Measurements from ENCODE around the gene LEFTY1. TPM values are rescaled to one million over a fixed set of nuclear protein-coding genes. Genes with fewer than 3 reads are reported as not detected.

LEFTY1 gene
- total RNA-seq, 2 donors from 2014 or later: not detected

DNA sequence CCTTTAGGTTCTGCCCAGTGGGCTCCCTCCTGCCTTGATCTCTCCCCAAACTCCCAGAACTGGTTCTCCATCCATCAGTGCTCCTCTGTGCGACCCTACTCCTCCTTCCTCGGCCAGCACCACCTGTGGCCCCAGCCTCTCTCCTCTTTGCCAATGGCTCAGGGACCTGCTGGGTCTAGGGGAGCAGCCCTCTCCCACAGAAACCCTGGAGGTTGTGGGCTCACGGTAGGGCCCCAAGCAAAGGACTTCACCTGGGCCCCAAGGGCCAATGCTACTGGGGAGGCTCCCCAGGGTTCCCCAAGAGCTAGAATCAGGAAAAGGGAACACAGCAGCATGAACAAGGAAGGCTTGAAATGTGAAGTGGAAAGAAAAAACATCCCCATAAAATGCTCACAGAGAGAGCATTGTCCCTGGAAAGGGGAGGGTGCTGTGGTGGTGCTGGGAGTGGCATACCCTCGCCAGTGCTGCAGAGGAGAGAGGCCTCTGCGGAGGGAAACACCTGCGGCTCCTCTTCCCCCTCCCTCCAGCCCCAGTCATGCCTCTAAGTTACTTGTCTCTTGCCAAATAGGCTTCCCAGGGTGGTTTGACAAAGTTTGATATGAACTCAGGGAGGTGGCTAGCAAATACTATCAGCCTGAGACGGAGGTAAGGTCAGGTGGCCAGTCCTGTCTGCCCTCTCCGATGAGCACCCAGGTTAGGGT, 9.3 kb downstream of the LEFTY1 start:
- no peak overlapping the region for H3K4me3 Mint-ChIP-seq

DNA sequence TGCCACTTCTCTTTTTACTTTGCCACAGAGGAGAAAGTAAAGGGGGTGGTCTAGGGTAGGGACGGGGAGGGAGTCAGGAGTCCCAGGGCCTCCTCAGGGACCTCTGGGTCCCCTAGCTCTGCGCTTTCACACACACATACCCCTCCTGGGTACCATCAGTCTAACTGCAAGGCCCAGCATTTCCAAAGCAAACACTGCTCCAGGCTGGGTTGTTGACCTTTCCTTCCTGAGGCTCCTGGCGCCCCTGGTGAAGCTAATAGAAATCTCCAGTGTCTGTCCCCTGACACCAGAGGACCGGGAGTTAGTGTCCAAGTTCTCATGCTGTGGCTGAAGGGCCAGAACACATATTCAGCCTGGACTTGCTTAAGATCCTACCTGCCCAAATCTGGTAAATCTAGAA, 10.7 kb downstream of the LEFTY1 start:
- H3K27me3 Mint-ChIP-seq: no peaks in the 10 kb centered on the region
- ATAC-seq (no peak), DNase-seq (ENCODE audit: low spot score) (no peak)
- H3K27ac Mint-ChIP-seq: no peak overlapping the region
- H3K4me1 Mint-ChIP-seq (ENCODE audit: low read depth in 2 of 2): peaks cover 25 to 28% of the 10 kb centered on the region in 2 donors
- no peaks in the 10 kb centered on the region for H3K36me3 Mint-ChIP-seq
- H3K4me3 Mint-ChIP-seq: no peak overlapping the region
- no peaks in the 10 kb centered on the region for H3K9me3 Mint-ChIP-seq

More for the DNA sequence above, 9.3 kb downstream of the LEFTY1 start:
- ATAC-seq: no peak
- DNase-seq (ENCODE audit: low spot score): no peak
- H3K36me3 Mint-ChIP-seq: no peaks in the 10 kb centered on the region
- H3K27ac Mint-ChIP-seq: peak overlapping the region in 1 of 2 donors; percentile 58
- H3K27me3 Mint-ChIP-seq: no peaks in the 10 kb centered on the region
- no peaks in the 10 kb centered on the region for H3K9me3 Mint-ChIP-seq
- peaks cover 32 to 37% of the 10 kb centered on the region in 2 donors for H3K4me1 Mint-ChIP-seq (ENCODE audit: low read depth in 2 of 2)

DNA sequence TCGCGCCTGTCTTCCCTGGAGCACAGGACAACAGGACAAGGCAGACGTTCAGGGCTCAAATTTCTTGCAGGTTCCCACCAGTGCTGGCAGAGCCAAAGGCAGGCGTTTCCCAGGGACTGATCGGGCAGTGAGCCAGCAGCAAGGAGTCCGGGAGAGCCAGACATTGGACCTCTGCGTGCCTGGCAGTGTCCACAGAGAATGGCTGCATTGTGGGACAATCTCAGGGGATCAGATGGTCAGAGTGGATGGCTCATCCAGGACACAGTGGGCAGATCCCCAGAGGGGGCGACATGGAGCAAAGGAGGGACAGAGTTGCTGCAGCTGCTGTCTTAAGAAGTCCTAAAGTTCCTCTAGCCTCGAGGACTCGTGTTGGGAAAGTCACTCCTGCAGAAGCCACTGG, 11.4 kb downstream of the LEFTY1 start:
- H3K27me3 Mint-ChIP-seq: no peaks in the 10 kb centered on the region
- H3K27ac Mint-ChIP-seq: no peak overlapping the region
- no peaks in the 10 kb centered on the region for H3K36me3 Mint-ChIP-seq
- no peaks in the 10 kb centered on the region for H3K9me3 Mint-ChIP-seq
- no peak overlapping the region for H3K4me3 Mint-ChIP-seq
- ATAC-seq (no peak), DNase-seq (ENCODE audit: low spot score) (no peak)
- peaks cover 26% of the 10 kb centered on the region in 2 donors for H3K4me1 Mint-ChIP-seq (ENCODE audit: low read depth in 2 of 2)

DNA sequence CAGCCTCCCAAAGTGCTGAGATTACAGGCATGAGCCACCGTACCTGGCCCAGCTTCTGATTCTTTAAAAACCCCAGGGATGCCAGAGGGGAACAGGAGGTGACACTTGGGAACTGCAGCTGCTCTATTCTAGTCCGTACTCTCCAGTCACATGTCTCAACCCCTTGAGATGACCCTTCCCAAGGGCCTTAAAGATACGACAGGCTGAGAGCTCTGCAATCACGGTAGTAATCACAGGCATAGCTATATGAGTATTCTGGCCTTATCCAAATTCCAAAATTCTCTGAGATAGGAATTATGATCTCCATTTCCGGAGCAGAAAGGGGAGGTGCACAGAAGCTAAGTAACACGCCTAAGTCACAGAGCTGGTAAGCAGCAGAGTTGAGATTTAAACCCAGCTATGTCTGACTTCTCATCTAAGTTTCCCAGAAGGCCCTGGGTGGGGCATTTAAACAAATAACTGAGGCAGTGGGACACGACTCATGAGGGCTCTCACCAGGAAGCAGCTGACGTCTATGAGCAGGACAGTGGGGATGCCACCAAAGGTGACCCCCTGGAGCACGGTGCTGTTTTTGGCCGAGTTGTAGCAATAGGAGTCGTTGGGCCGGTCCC, 11.9 kb downstream of the LEFTY1 start:
- Mint-ChIP-seq H3K36me3 (no peaks in the 10 kb centered on the region), H3K27me3 (no peaks in the 10 kb centered on the region), H3K27ac (peak overlapping the region in 1 of 2 donors; percentile 23), H3K9me3 (no peaks in the 10 kb centered on the region), H3K4me3 (no peak overlapping the region), H3K4me1 (ENCODE audit: low read depth in 2 of 2) (peaks cover 26 to 27% of the 10 kb centered on the region in 2 donors)
- DNase-seq (ENCODE audit: low spot score) (no peak), ATAC-seq (no peak)

DNA sequence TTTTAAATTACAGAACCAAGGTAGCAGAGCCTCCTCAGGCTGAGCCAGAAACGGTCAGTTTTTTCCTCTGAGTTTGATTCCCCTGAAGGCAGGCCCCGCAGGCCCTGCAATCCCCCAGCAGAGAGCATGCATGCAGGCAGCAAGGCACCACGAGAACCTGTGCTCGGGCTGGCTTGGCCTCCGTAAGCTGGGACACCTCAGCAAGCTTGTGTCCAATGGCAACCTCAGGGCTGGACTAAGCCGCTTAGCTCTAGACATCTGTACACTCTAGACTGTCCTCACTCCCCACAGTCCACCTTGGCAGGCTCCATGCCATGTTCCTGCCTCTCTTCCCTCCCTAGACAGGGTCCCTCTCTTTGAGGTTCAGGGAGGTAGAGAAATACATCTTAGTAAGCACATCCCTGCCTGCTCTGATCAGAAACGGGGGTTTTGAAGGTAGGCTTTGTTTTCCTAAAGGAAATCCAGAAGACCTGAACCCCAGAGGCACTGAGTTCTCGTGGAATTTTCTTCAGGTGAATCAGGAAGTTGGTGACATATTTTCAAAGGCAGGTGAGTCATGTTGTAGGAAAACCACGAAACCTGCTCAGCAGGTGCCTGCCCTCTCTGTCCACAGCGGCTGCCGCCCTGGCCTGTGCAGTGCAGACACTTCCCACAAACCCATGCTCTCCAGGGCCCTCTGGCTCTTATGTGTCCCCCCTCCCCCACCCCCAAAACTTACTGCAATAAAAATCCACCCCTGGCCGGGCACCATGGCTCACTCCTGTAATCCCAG, 13.7 kb downstream of the LEFTY1 start:
- Mint-ChIP-seq H3K27me3 (no peaks in the 10 kb centered on the region), H3K36me3 (no peaks in the 10 kb centered on the region), H3K4me3 (no peak overlapping the region), H3K27ac (no peak overlapping the region), H3K4me1 (ENCODE audit: low read depth in 2 of 2) (peaks cover 29 to 31% of the 10 kb centered on the region in 2 donors), H3K9me3 (no peaks in the 10 kb centered on the region)
- DNase-seq (ENCODE audit: low spot score) (no peak), ATAC-seq (no peak)

DNA sequence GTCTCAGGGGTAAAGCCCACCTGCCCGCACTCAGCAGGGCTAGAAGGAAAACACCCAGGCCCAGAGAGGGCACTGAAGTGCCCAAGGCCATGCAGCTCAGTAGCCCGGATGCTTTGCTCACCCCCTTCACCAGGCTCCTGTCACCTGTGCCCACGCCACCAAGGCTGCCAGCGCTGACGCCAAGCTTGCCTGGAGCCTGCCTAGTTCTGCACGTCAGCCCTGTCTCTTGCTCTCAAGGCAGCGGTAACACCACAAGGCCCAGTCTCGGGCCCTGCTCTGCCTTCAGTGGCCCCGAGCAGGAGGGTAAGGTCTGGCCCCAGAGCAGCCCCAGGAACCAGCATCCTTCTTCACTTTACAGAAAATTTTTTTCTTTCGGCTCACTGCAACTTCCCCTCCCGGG, 14.5 kb downstream of the LEFTY1 start:
- Mint-ChIP-seq H3K4me1 (ENCODE audit: low read depth in 2 of 2) (peaks cover 24% of the 10 kb centered on the region in 2 donors), H3K27me3 (no peaks in the 10 kb centered on the region), H3K27ac (no peak overlapping the region), H3K36me3 (no peaks in the 10 kb centered on the region), H3K4me3 (no peak overlapping the region), H3K9me3 (no peaks in the 10 kb centered on the region)
- DNase-seq (ENCODE audit: low spot score) (no peak), ATAC-seq (no peak)

DNA sequence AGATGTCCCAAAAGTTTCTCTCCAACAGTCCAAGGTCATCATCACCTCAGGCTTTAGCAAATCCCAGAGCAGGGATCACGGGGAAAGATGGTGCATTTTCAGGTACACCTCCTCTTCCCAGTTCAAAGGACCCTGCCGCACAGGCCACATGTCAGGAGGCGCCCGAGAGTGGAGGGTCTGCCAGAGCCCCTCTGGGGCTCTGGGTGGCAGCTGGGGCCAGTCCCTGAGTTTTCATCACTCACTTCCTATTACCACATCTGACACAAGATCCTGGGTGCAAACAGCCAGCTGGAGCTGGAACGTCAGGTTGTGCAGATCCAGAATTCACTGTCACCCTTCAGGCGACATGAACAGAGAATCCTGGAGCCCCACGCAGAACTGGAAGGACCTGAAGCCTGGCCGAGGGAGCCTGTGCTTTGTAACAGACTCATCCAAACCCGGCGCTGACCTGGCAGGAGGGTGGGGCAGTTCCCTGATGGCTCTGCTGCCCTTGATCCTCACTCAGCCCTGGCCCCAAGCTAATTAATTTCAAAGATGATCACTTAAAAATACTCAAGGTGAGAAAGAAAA, 15.6 kb downstream of the LEFTY1 start:
- H3K9me3 Mint-ChIP-seq: no peaks in the 10 kb centered on the region
- no peak overlapping the region for H3K27ac Mint-ChIP-seq
- ATAC-seq (no peak), DNase-seq (ENCODE audit: low spot score) (no peak)
- no peaks in the 10 kb centered on the region for H3K36me3 Mint-ChIP-seq
- H3K4me3 Mint-ChIP-seq: no peak overlapping the region
- peaks cover 16 to 21% of the 10 kb centered on the region in 2 donors for H3K4me1 Mint-ChIP-seq (ENCODE audit: low read depth in 2 of 2)
- H3K27me3 Mint-ChIP-seq: no peaks in the 10 kb centered on the region

DNA sequence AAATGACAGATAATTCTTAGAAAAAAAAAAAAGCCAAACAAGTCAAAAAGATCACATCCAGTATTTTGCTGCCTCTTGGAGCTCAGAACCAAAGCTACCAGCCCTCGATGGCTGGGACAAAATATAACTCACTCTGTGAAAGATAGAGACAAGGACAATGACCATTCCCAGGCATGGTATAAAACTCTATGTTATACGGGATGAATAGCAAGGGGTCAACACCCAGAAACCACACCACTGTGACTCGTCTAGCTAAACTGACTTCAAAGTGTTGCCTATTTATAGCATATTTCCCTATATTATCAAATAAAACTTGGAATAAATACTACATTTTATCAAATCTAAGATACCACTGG, 16.9 kb downstream of the LEFTY1 start:
- Mint-ChIP-seq H3K9me3 (no peaks in the 10 kb centered on the region), H3K4me1 (ENCODE audit: low read depth in 2 of 2) (peaks cover 15% of the 10 kb centered on the region in 2 donors), H3K36me3 (no peaks in the 10 kb centered on the region), H3K27ac (no peak overlapping the region), H3K4me3 (peak overlapping the region; percentile 6), H3K27me3 (no peaks in the 10 kb centered on the region)
- no peak for ATAC-seq
- no peak for DNase-seq (ENCODE audit: low spot score)

DNA sequence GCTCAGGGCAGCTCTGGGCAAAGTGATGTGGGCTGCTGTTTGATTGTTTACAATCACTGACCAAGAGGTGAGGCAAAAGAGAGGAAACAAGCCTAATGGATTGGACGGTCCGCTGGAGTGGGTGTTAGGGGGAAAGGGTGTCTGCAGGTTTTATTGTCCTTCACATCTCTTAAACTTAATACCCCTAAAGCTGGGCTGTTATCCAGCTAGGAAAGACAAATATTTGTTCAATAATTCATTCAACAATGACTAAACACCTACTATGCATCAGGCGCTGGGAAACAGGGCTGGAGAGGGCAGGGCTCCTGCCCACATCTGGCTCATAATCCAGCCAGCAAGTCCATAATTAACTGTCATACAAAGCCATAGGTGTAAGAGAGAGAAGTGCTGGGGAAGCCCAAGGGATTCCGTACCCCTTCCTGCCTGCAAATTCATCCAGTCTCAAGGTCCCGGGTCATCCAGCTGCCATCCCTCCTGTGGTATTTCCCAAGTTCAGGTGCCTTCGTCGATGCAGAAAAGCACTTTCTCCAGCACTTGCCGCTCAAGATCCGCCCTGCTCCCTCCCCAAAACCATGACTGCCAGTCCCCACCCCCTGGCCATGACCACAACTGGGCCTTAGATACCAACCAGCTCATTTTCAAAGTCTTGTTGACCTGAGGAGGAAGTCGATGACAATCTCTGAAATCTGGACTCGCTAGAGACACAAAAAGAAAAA, 17.4 kb downstream of the LEFTY1 start:
- H3K4me1 Mint-ChIP-seq (ENCODE audit: low read depth in 2 of 2): peaks cover 17 to 20% of the 10 kb centered on the region in 2 donors
- no peaks in the 10 kb centered on the region for H3K36me3 Mint-ChIP-seq
- no peaks in the 10 kb centered on the region for H3K27me3 Mint-ChIP-seq
- no peak overlapping the region for H3K27ac Mint-ChIP-seq
- no peaks in the 10 kb centered on the region for H3K9me3 Mint-ChIP-seq
- peak overlapping the region; percentile 6 for H3K4me3 Mint-ChIP-seq
- ATAC-seq: peak in 1 of 2 donors; percentile 67
- no peak for DNase-seq (ENCODE audit: low spot score)

DNA sequence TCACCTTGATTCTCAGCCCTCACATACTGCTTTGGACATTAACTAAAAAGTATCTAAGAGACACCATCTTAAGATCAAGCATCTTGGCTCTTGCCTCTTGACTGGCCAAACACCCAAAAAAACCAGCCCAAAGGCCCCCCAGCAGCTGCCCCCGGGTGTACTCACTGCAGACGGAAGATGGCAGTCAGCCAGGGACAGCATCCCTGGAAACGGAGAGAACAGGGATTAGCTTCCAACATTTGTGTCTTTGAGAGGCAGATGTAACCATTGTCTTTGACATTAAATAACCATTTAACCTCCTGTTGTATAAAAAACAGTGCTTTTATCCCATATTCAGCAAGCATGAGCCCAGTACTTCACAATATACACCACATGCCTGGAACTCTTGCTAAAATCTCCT, 18.0 kb downstream of the LEFTY1 start:
- Mint-ChIP-seq H3K27me3 (no peaks in the 10 kb centered on the region), H3K4me3 (no peak overlapping the region), H3K4me1 (ENCODE audit: low read depth in 2 of 2) (peaks cover 23 to 25% of the 10 kb centered on the region in 2 donors), H3K27ac (no peak overlapping the region), H3K9me3 (no peaks in the 10 kb centered on the region), H3K36me3 (no peaks in the 10 kb centered on the region)
- no peak for ATAC-seq
- no peak for DNase-seq (ENCODE audit: low spot score)

DNA sequence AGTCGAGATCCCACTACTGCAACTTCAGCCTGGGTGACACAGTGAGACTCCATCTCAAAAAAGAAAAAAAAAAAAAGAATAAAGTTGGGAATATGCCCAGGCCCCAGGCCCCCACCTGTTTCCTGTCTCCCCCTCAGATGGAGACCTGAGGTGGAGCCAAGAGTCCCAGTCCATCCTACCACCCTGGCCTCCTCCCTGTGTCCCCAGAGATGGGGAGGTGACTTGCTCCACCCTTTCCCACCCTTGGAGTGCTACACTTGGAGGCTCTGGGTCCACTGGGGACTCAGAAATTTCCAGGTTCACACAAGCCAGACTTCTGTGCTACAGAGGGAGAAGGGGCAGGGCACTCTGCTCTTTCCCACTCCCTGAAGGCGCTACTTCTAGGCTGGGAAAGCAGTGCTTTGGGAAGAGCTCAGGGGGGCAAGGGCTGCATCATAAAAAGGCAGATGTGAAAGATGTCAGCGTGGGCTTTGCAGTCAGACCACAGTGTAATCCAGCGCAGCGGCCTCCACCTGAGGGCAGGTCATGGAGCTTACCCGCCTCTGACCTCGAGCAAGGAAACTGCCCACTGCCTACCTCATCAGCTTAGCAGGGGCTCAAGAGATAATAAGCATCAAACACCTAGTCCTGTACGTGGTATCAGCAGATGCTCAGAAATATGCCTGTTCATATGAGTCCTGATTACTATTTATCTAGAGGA, 20.2 kb downstream of the LEFTY1 start:
- no peak for ATAC-seq
- Mint-ChIP-seq H3K4me1 (ENCODE audit: low read depth in 2 of 2) (peaks cover 25 to 29% of the 10 kb centered on the region in 2 donors), H3K9me3 (no peaks in the 10 kb centered on the region), H3K27ac (no peak overlapping the region), H3K36me3 (no peaks in the 10 kb centered on the region), H3K27me3 (no peaks in the 10 kb centered on the region), H3K4me3 (no peak overlapping the region)
- no peak for DNase-seq (ENCODE audit: low spot score)

DNA sequence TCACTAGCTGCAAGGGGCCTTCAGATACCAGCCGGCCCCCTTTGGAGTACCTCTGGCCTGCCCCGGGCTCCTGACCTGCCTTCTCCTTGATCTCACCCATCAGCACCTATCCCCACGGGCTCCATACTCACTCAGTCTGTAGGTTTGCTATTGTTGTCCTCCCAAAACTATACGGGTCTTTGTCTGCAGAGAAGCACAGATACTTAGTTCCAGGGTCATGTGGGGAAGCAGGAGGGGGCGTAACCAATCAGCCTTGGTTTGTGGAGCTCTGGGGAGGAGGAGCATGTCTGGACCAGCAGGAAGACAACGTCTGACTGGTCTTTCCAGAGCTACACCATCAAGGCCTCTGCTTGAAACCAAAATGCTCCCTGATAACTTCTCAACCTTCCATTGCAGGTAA, 22.0 kb downstream of the LEFTY1 start:
- no peak for ATAC-seq
- H3K4me1 Mint-ChIP-seq (ENCODE audit: low read depth in 2 of 2): peaks cover 24 to 25% of the 10 kb centered on the region in 2 donors
- no peak overlapping the region for H3K27ac Mint-ChIP-seq
- H3K36me3 Mint-ChIP-seq: no peaks in the 10 kb centered on the region
- H3K4me3 Mint-ChIP-seq: no peak overlapping the region
- no peaks in the 10 kb centered on the region for H3K27me3 Mint-ChIP-seq
- no peak for DNase-seq (ENCODE audit: low spot score)
- no peaks in the 10 kb centered on the region for H3K9me3 Mint-ChIP-seq
